Large intestine (tissue), 3 donors: ENCODE results near the gene STAG1. TPM values are rescaled to one million over a fixed set of nuclear protein-coding genes. Genes with fewer than 3 reads are reported as not detected.
"Not testable (repeated sequence)": the region's sequence is repeated elsewhere in the genome, so short reads cannot be mapped to it uniquely, and the experiment has no call there.

Experiments
- DNase-seq, 2 donors: peaks; one replicate each; pipeline versions ENCODE4 v3.0.0 to v3.0.0-alpha.2; 2013
- H3K27ac ChIP-seq: one replicate; pipeline ENCODE4 v1.5.1; 2013; ENCODE audit warnings: low read length
- H3K27me3 ChIP-seq: 2 replicates; pipeline ENCODE4 v1.6.1; 2013; ENCODE audit warnings: low read length; ENCODE audit not compliant: control insufficient read depth, insufficient read depth
- H3K36me3 ChIP-seq: 2 replicates; pipeline ENCODE4 v1.6.1; 2013; ENCODE audit warnings: low read length; ENCODE audit not compliant: control insufficient read depth, insufficient read depth
- H3K4me1 ChIP-seq: one replicate; pipeline ENCODE4 v1.6.1; 2013; ENCODE audit warnings: low read length; ENCODE audit not compliant: control insufficient read depth, insufficient read depth
- H3K4me3 ChIP-seq: one replicate; pipeline ENCODE4 v1.5.1; 2013; ENCODE audit warnings: low read length
- H3K9me3 ChIP-seq: one replicate; pipeline ENCODE4 v1.6.1; 2013; ENCODE audit warnings: mild to moderate bottlenecking, low read depth, low read length, moderate library complexity; ENCODE audit not compliant: control insufficient read depth
- WGBS: methylation state at CpG from one replicate; pipeline ENCODE4 v1.1.5; 2013; ENCODE audit warnings: low lambda C conversion rate; ENCODE audit not compliant: insufficient coverage; 5-methylcytosine and 5-hydroxymethylcytosine counted together
- polyA plus RNA-seq: library from polyadenylated mRNA; unstranded; fragments of 120-200 nt; gene quantifications from one replicate; pipeline ENCODE4 v1.2.1, GENCODE V29; 2013

Gene STAG1
- polyA plus RNA-seq, 1 donor, result 28.8 TPM

- no peak for DNase-seq
- Histone ChIP-seq H3K27me3 (no peaks in the 10 kb centered on the region), H3K36me3 (peaks cover 11% of the 10 kb centered on the region), H3K9me3 (no peaks in the 10 kb centered on the region), H3K4me3 (no peak overlapping the region), H3K4me1 (peaks cover 1% of the 10 kb centered on the region), H3K27ac (no peak overlapping the region)
- WGBS, result 87% methylated on average over 3 of the region's 5 CpGs
Observed at GRCh38 chr3:136631424-136631823, 120.8 kb downstream of the STAG1 start.

DNA sequence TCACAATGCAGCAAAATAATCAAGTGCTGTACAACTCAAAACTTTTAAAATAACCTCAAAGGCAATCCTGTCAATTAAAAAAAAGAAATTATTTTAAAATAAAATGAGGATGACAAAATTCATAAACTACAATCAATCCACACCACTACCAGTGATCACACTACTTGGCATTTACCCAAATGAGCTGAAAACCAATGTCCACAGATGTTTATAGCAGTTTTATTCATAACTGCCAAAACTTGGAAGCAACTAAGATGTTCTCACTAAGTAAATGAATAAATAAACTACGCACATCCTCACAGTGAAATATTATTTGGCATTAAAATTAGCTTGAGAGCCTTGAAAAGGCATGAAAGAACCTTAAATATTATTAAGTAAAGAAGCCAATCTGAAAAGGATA lies 121.3 kb downstream of the STAG1 start:
- no peak overlapping the region for H3K4me3 ChIP-seq
- H3K36me3 ChIP-seq, result peaks cover 11% of the 10 kb centered on the region
- no CpG with 5 or more reads among the region's 1 CpG for WGBS
- no peak for DNase-seq
- no peaks in the 10 kb centered on the region for H3K9me3 ChIP-seq
- H3K27me3 ChIP-seq, result no peaks in the 10 kb centered on the region
- H3K27ac ChIP-seq, result no peak overlapping the region
- peaks cover 4% of the 10 kb centered on the region for H3K4me1 ChIP-seq

DNA sequence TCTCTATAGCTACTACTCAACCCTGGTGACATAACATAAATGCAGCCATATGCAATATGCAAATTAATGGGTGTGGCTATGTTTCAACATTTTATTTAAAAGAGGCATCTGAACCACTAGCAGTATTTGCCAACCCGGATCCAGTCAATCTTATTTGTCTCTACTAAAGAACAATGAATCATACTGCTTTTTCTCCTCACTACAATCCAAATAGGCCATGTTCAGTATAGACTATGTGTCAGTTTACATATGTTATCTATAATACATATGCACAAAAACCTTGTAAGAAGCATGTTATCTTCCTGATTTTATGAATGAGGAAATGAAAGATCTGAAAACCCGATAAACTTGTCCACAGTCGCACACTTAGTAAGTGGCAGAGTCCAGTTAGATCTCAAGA lies 125.7 kb downstream of the STAG1 start:
- H3K27ac ChIP-seq, result no peak overlapping the region
- peaks cover 16% of the 10 kb centered on the region for H3K4me1 ChIP-seq
- no peaks in the 10 kb centered on the region for H3K9me3 ChIP-seq
- DNase-seq, result no peak
- no peaks in the 10 kb centered on the region for H3K27me3 ChIP-seq
- WGBS, result 50% methylated on average over 2 of the region's 3 CpGs
- peaks cover 11% of the 10 kb centered on the region for H3K36me3 ChIP-seq
- H3K4me3 ChIP-seq, result no peak overlapping the region

- Histone ChIP-seq H3K4me1 (peaks cover 16% of the 10 kb centered on the region), H3K36me3 (peaks cover 11% of the 10 kb centered on the region), H3K9me3 (no peaks in the 10 kb centered on the region), H3K27ac (peak overlapping the region; percentile 55), H3K4me3 (no peak overlapping the region), H3K27me3 (no peaks in the 10 kb centered on the region)
- DNase-seq, result peak; percentile 77 to 85
- 68% methylated on average over 2 of the region's 4 CpGs for WGBS
Observed at GRCh38 chr3:136624894-136625815, 127.0 kb downstream of the STAG1 start.

DNA sequence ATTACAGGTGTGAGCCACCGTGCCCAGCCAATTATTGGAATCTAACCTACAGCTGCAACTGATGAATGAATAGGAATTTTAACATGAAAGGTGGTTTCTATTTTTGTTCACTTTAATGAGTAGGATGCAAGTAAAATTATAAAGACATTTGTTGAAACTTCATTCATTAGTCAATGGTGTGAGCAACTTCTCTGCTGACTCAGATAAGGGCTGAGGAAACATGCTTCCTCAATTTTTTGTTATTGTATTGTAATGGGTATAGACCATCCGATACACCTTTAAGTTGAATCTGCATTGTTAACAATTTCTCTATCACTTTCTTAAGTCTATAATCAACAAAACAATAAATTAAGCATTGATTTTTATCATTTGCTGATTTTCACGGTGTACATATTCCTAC lies 127.8 kb downstream of the STAG1 start:
- no peaks in the 10 kb centered on the region for H3K27me3 ChIP-seq
- peak overlapping the region; percentile 55 for H3K27ac ChIP-seq
- WGBS, result 86% methylated on average over 1 of the region's 3 CpGs
- no peaks in the 10 kb centered on the region for H3K9me3 ChIP-seq
- H3K4me3 ChIP-seq, result no peak overlapping the region
- DNase-seq, result no peak
- peaks cover 16% of the 10 kb centered on the region for H3K4me1 ChIP-seq
- peaks cover 10% of the 10 kb centered on the region for H3K36me3 ChIP-seq

- H3K36me3 ChIP-seq, result peaks cover 5% of the 10 kb centered on the region
- no peaks in the 10 kb centered on the region for H3K9me3 ChIP-seq
- no peaks in the 10 kb centered on the region for H3K27me3 ChIP-seq
- no peak for DNase-seq
- H3K4me1 ChIP-seq, result peaks cover 19% of the 10 kb centered on the region
- no peak overlapping the region for H3K27ac ChIP-seq
- WGBS, result 71% methylated on average over 1 of the region's 2 CpGs
- H3K4me3 ChIP-seq, result no peak overlapping the region
Observed at GRCh38 chr3:136621628-136622027, 130.6 kb downstream of the STAG1 start.

DNA sequence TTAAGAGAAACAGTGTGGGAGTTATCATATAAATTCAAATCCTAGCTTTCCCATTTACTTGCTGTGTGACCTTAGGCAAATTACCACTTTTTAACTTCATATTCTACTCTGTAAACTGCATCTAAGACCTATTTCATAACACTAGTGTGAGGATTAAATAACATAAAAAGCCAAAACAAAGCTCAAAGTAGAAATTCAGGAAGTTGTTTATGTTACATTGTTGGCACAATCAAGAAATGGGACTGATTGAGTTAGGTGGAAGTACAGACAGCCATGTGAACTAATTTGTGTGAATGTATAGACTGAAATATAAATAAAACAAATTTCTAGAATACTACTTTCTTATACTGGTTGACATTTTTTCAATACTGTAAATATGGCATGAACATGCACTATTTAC lies 131.7 kb downstream of the STAG1 start:
- H3K4me1 ChIP-seq, result peaks cover 11% of the 10 kb centered on the region
- no peak overlapping the region for H3K4me3 ChIP-seq
- H3K27ac ChIP-seq, result no peak overlapping the region
- no peak for DNase-seq
- H3K36me3 ChIP-seq, result peaks cover 5% of the 10 kb centered on the region
- H3K9me3 ChIP-seq, result no peaks in the 10 kb centered on the region
- no peaks in the 10 kb centered on the region for H3K27me3 ChIP-seq

DNA sequence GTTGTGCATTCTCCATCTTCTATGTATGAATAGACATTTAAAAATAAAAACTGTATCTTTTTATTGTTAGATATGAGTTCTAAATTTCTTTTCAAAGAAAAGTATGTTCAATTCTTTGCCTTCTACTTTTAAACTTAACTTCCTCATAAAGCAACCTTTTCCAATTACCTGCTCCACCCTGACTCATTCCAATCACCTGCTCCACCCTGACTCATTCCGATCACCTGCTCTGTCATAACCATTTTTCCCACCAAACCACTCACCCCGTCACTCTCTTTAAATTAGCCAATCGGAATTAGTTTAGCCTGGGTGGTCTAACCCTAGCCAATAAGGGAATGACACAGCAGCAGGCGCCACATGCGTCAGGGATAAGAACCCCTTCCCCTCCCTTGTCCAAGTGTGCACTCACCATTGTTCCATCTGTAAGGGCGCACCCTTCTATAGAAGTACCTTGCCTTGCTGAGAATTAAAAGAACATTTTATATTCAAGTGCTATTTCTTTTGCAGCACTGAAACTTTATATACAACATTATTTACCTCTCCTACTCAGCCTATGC lies 134.1 kb downstream of the STAG1 start:
- H3K27ac ChIP-seq, H3K9me3 ChIP-seq, H3K4me3 ChIP-seq, H3K4me1 ChIP-seq, H3K27me3 ChIP-seq, H3K36me3 ChIP-seq, DNase-seq: not testable (repeated sequence)
- no CpG with 5 or more reads among the region's 6 CpGs for WGBS

- peak; percentile 76 to 86 for DNase-seq
- H3K4me1 ChIP-seq, result peaks cover 3% of the 10 kb centered on the region
- H3K27ac ChIP-seq, result peak overlapping the region; percentile 30
- peaks cover 5% of the 10 kb centered on the region for H3K36me3 ChIP-seq
- H3K27me3 ChIP-seq, result no peaks in the 10 kb centered on the region
- no peak overlapping the region for H3K4me3 ChIP-seq
- no peaks in the 10 kb centered on the region for H3K9me3 ChIP-seq
Observed at GRCh38 chr3:136617198-136617597, 135.0 kb downstream of the STAG1 start.

DNA sequence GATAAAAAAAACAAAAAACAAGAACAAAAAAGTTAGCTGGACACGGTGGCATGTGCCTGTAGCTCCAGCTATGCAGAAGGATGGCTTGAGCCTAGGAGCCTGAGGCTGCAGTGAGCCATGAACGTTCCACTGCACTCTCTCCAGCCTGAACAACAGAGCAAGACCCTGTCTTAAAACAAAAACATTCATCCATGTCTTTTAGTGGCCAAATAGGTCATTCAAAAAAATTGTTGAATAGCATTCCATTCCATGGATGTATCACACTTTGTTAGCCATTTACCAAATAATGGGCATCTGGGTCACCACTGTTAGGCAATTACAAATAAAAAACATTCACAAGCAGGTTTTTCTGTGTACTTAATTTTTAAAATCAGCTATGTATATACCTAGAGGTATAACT lies 139.7 kb downstream of the STAG1 start:
- H3K27me3 ChIP-seq, result no peaks in the 10 kb centered on the region
- no peak overlapping the region for H3K27ac ChIP-seq
- WGBS, result no CpG with 5 or more reads among the region's 2 CpGs
- H3K4me3 ChIP-seq, result no peak overlapping the region
- no peak for DNase-seq
- no peaks in the 10 kb centered on the region for H3K9me3 ChIP-seq
- peaks cover 11% of the 10 kb centered on the region for H3K36me3 ChIP-seq
- H3K4me1 ChIP-seq, result peaks cover 1% of the 10 kb centered on the region

DNA sequence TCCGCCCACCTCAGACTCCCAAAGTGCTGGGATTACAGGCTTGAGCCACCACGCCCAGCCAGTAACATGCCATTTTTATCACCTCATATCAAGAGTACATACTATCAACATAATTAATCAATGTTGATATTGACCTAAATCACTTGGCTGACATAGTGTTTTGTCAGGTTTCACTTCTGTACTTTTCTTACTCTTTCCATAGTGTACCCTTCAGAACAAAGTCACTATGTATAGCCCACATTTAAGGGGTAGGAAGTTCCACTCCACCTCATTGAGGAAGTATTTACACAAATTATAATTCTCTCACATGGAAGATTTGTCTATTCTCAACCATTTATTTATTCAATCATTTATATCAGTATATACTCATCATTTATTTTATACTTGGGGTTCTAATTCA lies 145.2 kb downstream of the STAG1 start:
- Histone ChIP-seq H3K36me3 (peaks cover 16% of the 10 kb centered on the region), H3K4me3 (no peak overlapping the region), H3K27ac (no peak overlapping the region), H3K9me3 (no peaks in the 10 kb centered on the region), H3K4me1 (no peaks in the 10 kb centered on the region), H3K27me3 (no peaks in the 10 kb centered on the region)
- no peak for DNase-seq
- no CpG with 5 or more reads among the region's 2 CpGs for WGBS
